WTC11 (cell line): Measurements from ENCODE around the gene ACAD9. TPM values are rescaled to one million over a fixed set of nuclear protein-coding genes. Genes with fewer than 3 reads are reported as not detected.

Experiments
- ATAC-seq: fragments of 200-7000 bp; cut with Tn5 transposase; 2 replicates; pipeline ENCODE4 v1.10.0; 2021; ENCODE audit warnings: mild to moderate bottlenecking, moderate library complexity
- CTCF ChIA-PET: fragments of 300-600 bp; sonication (Branson Sonifier 250); formaldehyde crosslinking; loops from one replicate; lab custom pipeline; 2021; ENCODE audit warnings: antibody characterized with exemption; lab: Charles Lee
- POLR2A ChIA-PET: fragments of 350-600 bp; sonication (Branson Sonifier 250); formaldehyde crosslinking; loops from one replicate; lab custom pipeline; 2021; ENCODE audit warnings: antibody characterized with exemption; lab: Charles Lee
- DNase-seq: peaks from one replicate; pipeline ENCODE4 v3.0.0; 2021; ENCODE audit warnings: low spot score
- H3K27ac Mint-ChIP-seq: 2 replicates; pipeline ENCODE4 v1.8.0; 2021; ENCODE audit warnings: mixed read lengths
- H3K27me3 Mint-ChIP-seq: 2 replicates; pipeline ENCODE4 v1.8.0; 2021; ENCODE audit warnings: low read depth, mild to moderate bottlenecking, moderate library complexity, mixed read lengths
- H3K36me3 Mint-ChIP-seq: 2 replicates; pipeline ENCODE4 v1.8.0; 2021; ENCODE audit warnings: mixed read lengths
- H3K4me1 Mint-ChIP-seq: 2 replicates; pipeline ENCODE4 v1.8.0; 2022; ENCODE audit warnings: mixed read lengths
- H3K4me3 Mint-ChIP-seq: 2 replicates; pipeline ENCODE4 v1.8.0; 2021; ENCODE audit warnings: mild to moderate bottlenecking, moderate library complexity, mixed read lengths
- H3K9me3 Mint-ChIP-seq: 2 replicates; pipeline ENCODE4 v1.8.0; 2021; ENCODE audit warnings: mixed read lengths
- ELF4 ChIP-seq: sonication (generic); formaldehyde crosslinking; IDR thresholded peaks from 2 replicates; pipeline ENCODE4 v1.8.1; 2022; ENCODE audit warnings: low read depth, mild to moderate bottlenecking, moderate library complexity, missing genetic modification reagents
- FOXK1 ChIP-seq: sonication (generic); formaldehyde crosslinking; IDR thresholded peaks from 2 replicates; pipeline ENCODE4 v1.8.0; 2022; ENCODE audit warnings: mild to moderate bottlenecking, moderate library complexity, missing genetic modification reagents
- GRHL2 ChIP-seq: fragments of 250-450 bp; sonication (Bioruptor Pico); IDR thresholded peaks from 2 replicates; pipeline ENCODE4 v1.8.0; 2022; ENCODE audit warnings: mild to moderate bottlenecking, moderate library complexity; ENCODE audit not compliant: insufficient replicate concordance, severe bottlenecking
- GTF2I ChIP-seq: fragments of 250-450 bp; sonication (Bioruptor Pico); conservative IDR thresholded peaks from 2 replicates; pipeline ENCODE4 v1.4.0; 2021; ENCODE audit warnings: mild to moderate bottlenecking
- KAT7 ChIP-seq: sonication (generic); formaldehyde crosslinking; IDR thresholded peaks from 2 replicates; pipeline ENCODE4 v1.8.1; 2023; ENCODE audit warnings: missing genetic modification reagents, mild to moderate bottlenecking, borderline replicate concordance
- MYBL2 ChIP-seq: sonication (generic); formaldehyde crosslinking; IDR thresholded peaks from 2 replicates; pipeline ENCODE4 v1.8.1; 2023; ENCODE audit warnings: mild to moderate bottlenecking, moderate library complexity, missing genetic modification reagents
- NR1H2 ChIP-seq: sonication (generic); formaldehyde crosslinking; IDR thresholded peaks from 2 replicates; pipeline ENCODE4 v1.9.0; 2021; ENCODE audit warnings: mild to moderate bottlenecking, moderate library complexity, missing genetic modification reagents
- NR3C1 ChIP-seq: sonication (generic); formaldehyde crosslinking; conservative IDR thresholded peaks from 2 replicates; pipeline ENCODE4 v1.8.1; 2023; ENCODE audit warnings: low read depth, mild to moderate bottlenecking, missing genetic modification reagents
- RELA ChIP-seq: sonication (generic); formaldehyde crosslinking; IDR thresholded peaks from 2 replicates; pipeline ENCODE4 v1.8.1; 2022; ENCODE audit warnings: missing genetic modification reagents, mild to moderate bottlenecking, borderline replicate concordance
- SMAD3 ChIP-seq: sonication (generic); formaldehyde crosslinking; IDR thresholded peaks from 2 replicates; pipeline ENCODE4 v1.8.0; 2022; ENCODE audit warnings: missing genetic modification reagents, mild to moderate bottlenecking, borderline replicate concordance
- TCF7 ChIP-seq: sonication (generic); formaldehyde crosslinking; IDR thresholded peaks from 2 replicates; pipeline ENCODE4 v1.8.0; 2022; ENCODE audit warnings: mild to moderate bottlenecking, low read depth, missing genetic modification reagents, moderate library complexity
- TEAD1 ChIP-seq: sonication (generic); formaldehyde crosslinking; IDR thresholded peaks from 2 replicates; pipeline ENCODE4 v1.8.0; 2022; ENCODE audit warnings: mild to moderate bottlenecking, missing genetic modification reagents
- TP53 ChIP-seq: sonication (generic); formaldehyde crosslinking; IDR thresholded peaks from 2 replicates; pipeline ENCODE4 v1.8.1; 2023; ENCODE audit warnings: mild to moderate bottlenecking, missing genetic modification reagents
- ZBTB21 ChIP-seq: sonication (generic); formaldehyde crosslinking; IDR thresholded peaks from 2 replicates; pipeline ENCODE4 v1.8.1; 2023; ENCODE audit warnings: mild to moderate bottlenecking, missing genetic modification reagents, borderline replicate concordance
- ZNF232 ChIP-seq: sonication (generic); formaldehyde crosslinking; IDR thresholded peaks from 2 replicates; pipeline ENCODE4 v1.8.0; 2022; ENCODE audit warnings: mild to moderate bottlenecking, missing genetic modification reagents
- ZNF396 ChIP-seq: fragments of 250-450 bp; sonication (Bioruptor Pico); IDR thresholded peaks from 2 replicates; pipeline ENCODE4 v1.8.0; 2021; ENCODE audit warnings: mild to moderate bottlenecking, moderate library complexity, borderline replicate concordance
- ZNF671 ChIP-seq: fragments of 250-450 bp; sonication (Bioruptor Pico); IDR thresholded peaks from 2 replicates; pipeline ENCODE4 v1.8.0; 2021; ENCODE audit warnings: mild to moderate bottlenecking
- total RNA-seq: library from RNA; stranded (reverse); gene quantifications from 3 replicates; pipeline ENCODE4 v1.2.3, GENCODE V29; 2021
- TF ChIP-seq, protein P1 (sequence below): sonication (generic); formaldehyde crosslinking; IDR thresholded peaks from 2 replicates; pipeline ENCODE4 v1.8.1; 2023; ENCODE audit warnings: mild to moderate bottlenecking, missing genetic modification reagents
- TF ChIP-seq, protein P2 (sequence below): fragments of 250-450 bp; sonication (Bioruptor Pico); IDR thresholded peaks from 2 replicates; pipeline ENCODE4 v2.1.2; 2022; ENCODE audit warnings: mild to moderate bottlenecking, moderate library complexity
- TF ChIP-seq, protein P3 (sequence below): sonication (generic); formaldehyde crosslinking; IDR thresholded peaks from 2 replicates; pipeline ENCODE4 v1.8.0; 2023; ENCODE audit warnings: missing genetic modification reagents, mild to moderate bottlenecking, borderline replicate concordance
- TF ChIP-seq, protein P4 (sequence below): sonication (generic); formaldehyde crosslinking; IDR thresholded peaks from 2 replicates; pipeline ENCODE4 v1.8.0; 2023; ENCODE audit warnings: mild to moderate bottlenecking, missing genetic modification reagents
- TF ChIP-seq, protein P5 (sequence below): fragments of 250-450 bp; sonication (Bioruptor Pico); conservative IDR thresholded peaks from 2 replicates; pipeline ENCODE4 v1.9.0; 2021; ENCODE audit warnings: mild to moderate bottlenecking

ACAD9 gene
- total RNA-seq, 1 experiment from 2014 or later = 31.2 TPM

DNA sequence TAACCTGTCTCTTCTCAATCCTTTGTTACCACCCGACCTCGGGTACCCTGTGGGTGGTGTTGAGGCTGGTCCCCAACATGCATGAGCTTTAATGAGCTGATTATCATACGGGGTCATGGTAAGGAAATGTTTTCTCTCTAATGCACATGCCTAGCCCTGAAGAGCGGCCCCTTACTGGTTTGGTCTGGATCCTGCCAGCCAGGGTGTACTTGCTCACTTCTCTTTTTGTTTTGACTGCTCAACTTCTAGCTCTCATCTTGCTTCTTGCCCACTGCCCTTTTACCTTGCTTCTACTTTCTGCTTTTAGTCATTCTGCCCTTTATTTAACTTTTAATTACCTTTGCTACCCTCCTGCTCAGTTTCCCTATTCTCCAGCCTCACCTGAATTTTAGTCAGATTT lies 44.3 kb upstream of the ACAD9 start:
- TF ChIP-seq ZBTB21 (CRISPR knock-in tag) (no peak), GTF2I (CRISPR knock-in tag) (no peak), SMAD3 (CRISPR knock-in tag) (no peak), NR1H2 (no peak), MYBL2 (CRISPR knock-in tag) (no peak), ZNF396 (CRISPR knock-in tag) (no peak), RELA (CRISPR knock-in tag) (no peak), TCF7 (CRISPR knock-in tag) (no peak), TEAD1 (no peak), TP53 (CRISPR knock-in tag) (no peak), ZNF671 (CRISPR knock-in tag) (no peak)
- TF ChIP-seq, protein P1, sequence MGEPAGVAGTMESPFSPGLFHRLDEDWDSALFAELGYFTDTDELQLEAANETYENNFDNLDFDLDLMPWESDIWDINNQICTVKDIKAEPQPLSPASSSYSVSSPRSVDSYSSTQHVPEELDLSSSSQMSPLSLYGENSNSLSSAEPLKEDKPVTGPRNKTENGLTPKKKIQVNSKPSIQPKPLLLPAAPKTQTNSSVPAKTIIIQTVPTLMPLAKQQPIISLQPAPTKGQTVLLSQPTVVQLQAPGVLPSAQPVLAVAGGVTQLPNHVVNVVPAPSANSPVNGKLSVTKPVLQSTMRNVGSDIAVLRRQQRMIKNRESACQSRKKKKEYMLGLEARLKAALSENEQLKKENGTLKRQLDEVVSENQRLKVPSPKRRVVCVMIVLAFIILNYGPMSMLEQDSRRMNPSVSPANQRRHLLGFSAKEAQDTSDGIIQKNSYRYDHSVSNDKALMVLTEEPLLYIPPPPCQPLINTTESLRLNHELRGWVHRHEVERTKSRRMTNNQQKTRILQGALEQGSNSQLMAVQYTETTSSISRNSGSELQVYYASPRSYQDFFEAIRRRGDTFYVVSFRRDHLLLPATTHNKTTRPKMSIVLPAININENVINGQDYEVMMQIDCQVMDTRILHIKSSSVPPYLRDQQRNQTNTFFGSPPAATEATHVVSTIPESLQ (CRISPR knock-in tag) = no peak
- TF ChIP-seq, protein P2, sequence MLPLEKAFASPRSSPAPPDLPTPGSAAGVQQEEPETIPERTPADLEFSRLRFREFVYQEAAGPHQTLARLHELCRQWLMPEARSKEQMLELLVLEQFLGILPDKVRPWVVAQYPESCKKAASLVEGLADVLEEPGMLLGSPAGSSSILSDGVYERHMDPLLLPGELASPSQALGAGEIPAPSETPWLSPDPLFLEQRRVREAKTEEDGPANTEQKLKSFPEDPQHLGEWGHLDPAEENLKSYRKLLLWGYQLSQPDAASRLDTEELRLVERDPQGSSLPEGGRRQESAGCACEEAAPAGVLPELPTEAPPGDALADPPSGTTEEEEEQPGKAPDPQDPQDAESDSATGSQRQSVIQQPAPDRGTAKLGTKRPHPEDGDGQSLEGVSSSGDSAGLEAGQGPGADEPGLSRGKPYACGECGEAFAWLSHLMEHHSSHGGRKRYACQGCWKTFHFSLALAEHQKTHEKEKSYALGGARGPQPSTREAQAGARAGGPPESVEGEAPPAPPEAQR = no peak
- Mint-ChIP-seq H3K36me3 (peaks cover 1% of the 10 kb centered on the region; the same call in 1 of the 2 replicates), H3K27me3 (peaks cover 4% of the 10 kb centered on the region), H3K9me3 (peaks cover 3% of the 10 kb centered on the region), H3K4me1 (no peaks in the 10 kb centered on the region), H3K27ac (no peak overlapping the region), H3K4me3 (no peak overlapping the region)
- ChIA-PET CTCF (interaction anchor here (1.1 kb wide), 1 partner anchor 10 kb away, joined by 5 read pairs; no protein-coding TSS in a partner anchor), POLR2A (no interaction called here)
- DNase-seq = no peak
- no peak for ATAC-seq

DNA sequence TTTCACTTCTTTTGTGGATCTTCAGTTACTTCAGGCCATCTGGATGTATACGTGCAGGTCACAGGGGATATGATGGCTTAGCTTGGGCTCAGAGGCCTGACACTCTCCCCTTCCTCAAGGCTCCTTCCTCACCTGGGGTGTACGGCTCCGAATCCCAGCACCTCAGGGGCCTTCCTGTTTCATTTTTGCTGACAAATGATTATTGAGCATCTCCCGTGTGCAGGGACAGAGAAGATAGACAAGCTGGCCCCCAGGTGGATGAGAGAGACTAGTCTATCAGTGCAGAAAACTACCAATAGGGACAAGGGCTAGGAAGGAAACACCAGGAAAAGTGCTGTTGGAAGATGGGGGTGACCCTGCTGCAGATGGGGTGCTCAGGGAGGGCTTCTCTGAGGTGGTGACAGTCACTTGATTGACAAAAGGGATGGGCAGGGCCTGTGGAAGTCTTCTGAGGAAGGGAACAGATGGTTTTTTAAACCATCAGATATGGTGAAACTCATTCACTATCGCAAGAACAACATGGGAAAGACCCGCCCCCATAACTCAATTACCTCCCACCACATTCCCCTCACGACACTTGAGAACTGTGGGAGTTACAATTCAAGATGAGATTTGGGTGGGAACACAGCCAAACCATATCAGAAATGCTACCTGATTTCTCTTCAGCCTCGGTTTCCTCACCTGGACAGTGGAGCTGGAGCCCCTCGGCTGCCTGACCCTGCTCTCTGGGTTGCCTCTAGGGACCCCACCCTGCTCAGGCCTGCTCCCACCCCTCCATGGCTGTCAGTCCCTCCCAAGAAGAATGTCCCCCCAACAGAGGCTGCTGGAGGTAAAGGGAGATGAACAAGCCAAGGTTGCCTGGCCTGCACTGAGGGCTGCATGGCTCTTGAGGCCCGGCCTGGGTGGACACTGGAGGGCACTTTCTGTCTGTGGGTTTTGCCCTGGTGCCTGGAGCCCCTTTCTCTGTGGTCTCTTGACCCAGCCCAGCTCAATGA lies 37.2 kb upstream of the ACAD9 start:
- H3K27ac Mint-ChIP-seq = no peak overlapping the region
- peaks cover 24% of the 10 kb centered on the region for H3K27me3 Mint-ChIP-seq
- ChIA-PET POLR2A (no interaction called here), CTCF (no interaction called here)
- DNase-seq = no peak
- H3K4me3 Mint-ChIP-seq = no peak overlapping the region
- ATAC-seq = no peak
- peaks cover 20% of the 10 kb centered on the region for H3K4me1 Mint-ChIP-seq
- H3K9me3 Mint-ChIP-seq = peaks cover 24% of the 10 kb centered on the region
- peaks cover 17% of the 10 kb centered on the region for H3K36me3 Mint-ChIP-seq
- TF ChIP-seq GRHL2 (CRISPR knock-in tag) (no peak), FOXK1 (CRISPR knock-in tag) (no peak), KAT7 (CRISPR knock-in tag) (no peak), SMAD3 (CRISPR knock-in tag) (no peak), ELF4 (no peak), NR3C1 (CRISPR knock-in tag) (no peak), ZNF232 (CRISPR knock-in tag) (no peak)
- TF ChIP-seq, protein P3, sequence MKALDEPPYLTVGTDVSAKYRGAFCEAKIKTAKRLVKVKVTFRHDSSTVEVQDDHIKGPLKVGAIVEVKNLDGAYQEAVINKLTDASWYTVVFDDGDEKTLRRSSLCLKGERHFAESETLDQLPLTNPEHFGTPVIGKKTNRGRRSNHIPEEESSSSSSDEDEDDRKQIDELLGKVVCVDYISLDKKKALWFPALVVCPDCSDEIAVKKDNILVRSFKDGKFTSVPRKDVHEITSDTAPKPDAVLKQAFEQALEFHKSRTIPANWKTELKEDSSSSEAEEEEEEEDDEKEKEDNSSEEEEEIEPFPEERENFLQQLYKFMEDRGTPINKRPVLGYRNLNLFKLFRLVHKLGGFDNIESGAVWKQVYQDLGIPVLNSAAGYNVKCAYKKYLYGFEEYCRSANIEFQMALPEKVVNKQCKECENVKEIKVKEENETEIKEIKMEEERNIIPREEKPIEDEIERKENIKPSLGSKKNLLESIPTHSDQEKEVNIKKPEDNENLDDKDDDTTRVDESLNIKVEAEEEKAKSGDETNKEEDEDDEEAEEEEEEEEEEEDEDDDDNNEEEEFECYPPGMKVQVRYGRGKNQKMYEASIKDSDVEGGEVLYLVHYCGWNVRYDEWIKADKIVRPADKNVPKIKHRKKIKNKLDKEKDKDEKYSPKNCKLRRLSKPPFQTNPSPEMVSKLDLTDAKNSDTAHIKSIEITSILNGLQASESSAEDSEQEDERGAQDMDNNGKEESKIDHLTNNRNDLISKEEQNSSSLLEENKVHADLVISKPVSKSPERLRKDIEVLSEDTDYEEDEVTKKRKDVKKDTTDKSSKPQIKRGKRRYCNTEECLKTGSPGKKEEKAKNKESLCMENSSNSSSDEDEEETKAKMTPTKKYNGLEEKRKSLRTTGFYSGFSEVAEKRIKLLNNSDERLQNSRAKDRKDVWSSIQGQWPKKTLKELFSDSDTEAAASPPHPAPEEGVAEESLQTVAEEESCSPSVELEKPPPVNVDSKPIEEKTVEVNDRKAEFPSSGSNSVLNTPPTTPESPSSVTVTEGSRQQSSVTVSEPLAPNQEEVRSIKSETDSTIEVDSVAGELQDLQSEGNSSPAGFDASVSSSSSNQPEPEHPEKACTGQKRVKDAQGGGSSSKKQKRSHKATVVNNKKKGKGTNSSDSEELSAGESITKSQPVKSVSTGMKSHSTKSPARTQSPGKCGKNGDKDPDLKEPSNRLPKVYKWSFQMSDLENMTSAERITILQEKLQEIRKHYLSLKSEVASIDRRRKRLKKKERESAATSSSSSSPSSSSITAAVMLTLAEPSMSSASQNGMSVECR = no peak
- TF ChIP-seq, protein P4, sequence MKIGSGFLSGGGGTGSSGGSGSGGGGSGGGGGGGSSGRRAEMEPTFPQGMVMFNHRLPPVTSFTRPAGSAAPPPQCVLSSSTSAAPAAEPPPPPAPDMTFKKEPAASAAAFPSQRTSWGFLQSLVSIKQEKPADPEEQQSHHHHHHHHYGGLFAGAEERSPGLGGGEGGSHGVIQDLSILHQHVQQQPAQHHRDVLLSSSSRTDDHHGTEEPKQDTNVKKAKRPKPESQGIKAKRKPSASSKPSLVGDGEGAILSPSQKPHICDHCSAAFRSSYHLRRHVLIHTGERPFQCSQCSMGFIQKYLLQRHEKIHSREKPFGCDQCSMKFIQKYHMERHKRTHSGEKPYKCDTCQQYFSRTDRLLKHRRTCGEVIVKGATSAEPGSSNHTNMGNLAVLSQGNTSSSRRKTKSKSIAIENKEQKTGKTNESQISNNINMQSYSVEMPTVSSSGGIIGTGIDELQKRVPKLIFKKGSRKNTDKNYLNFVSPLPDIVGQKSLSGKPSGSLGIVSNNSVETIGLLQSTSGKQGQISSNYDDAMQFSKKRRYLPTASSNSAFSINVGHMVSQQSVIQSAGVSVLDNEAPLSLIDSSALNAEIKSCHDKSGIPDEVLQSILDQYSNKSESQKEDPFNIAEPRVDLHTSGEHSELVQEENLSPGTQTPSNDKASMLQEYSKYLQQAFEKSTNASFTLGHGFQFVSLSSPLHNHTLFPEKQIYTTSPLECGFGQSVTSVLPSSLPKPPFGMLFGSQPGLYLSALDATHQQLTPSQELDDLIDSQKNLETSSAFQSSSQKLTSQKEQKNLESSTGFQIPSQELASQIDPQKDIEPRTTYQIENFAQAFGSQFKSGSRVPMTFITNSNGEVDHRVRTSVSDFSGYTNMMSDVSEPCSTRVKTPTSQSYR (CRISPR knock-in tag) = no peak
- TF ChIP-seq, protein P5, sequence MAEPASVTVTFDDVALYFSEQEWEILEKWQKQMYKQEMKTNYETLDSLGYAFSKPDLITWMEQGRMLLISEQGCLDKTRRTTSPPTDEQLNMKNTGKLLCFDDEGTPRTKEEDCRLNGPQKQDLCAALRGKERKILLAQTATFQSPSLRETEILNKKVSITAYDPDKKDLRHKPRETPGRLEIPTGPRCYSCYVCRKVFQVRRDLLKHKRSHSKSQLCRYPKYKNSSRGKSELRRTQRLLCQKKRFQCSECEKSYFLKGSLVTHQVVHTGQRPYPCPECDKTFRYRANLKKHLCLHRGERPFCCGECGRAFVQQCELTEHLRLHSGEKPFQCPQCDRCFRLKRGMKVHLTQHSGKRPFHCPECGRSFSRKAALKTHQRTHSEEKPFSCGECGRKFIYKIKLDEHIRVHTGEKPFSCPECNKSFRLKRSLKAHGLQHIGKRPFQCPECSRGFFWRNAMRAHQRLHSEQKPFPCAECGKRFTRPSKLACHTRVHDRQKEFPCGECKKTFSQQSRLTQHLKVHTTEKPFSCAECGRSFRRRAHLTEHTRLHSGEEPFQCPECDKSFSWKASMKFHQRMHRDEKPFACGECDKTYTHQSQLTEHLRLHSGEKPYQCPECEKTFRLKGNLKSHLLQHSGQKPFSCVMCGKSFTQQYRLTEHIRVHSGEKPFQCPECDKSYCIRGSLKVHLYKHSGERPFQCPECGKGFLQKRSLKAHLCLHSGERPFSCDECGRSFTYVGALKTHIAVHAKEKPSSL = no peak
